Right renal cortex interstitium (tissue), 3 donors: Measurements from ENCODE around the gene IL1RL2. TPM values are rescaled to one million over a fixed set of nuclear protein-coding genes. Genes with fewer than 3 reads are reported as not detected.

Experiments
- DNase-seq, 3 donors: peaks; one replicate each; pipeline ENCODE4 v3.0.0-alpha.2; 2013; ENCODE audit warnings: low read depth in 3 of 3, low spot score in 2 of 3
- polyA plus RNA-seq, 3 donors: library from polyadenylated mRNA; unstranded; fragments of 120-200 nt; gene quantifications; one replicate each; pipeline ENCODE4 v1.2.1, GENCODE V29; 2013; ENCODE audit not compliant: insufficient read length in 3 of 3

IL1RL2 gene
- polyA plus RNA-seq, 3 donors = 0.83 to 1.1 (median 0.96) TPM

- no peak for DNase-seq
These were observed 51.4 kb downstream of the IL1RL2 start for GRCh38 chr2:102238039-102238756.

- DNase-seq = no peak
These were observed 52.0 kb downstream of the IL1RL2 start for GRCh38 chr2:102238778-102239177.

GRCh38 chr2:102239344-102239743 lies 52.5 kb downstream of the IL1RL2 start:
- DNase-seq = no peak

- DNase-seq = peak; percentile 70 to 85 (median 76)
These were observed 54.0 kb downstream of the IL1RL2 start for GRCh38 chr2:102240640-102241370.

GRCh38 chr2:102241616-102242305 lies 54.9 kb downstream of the IL1RL2 start:
- no peak for DNase-seq

GRCh38 chr2:102245266-102246151 lies 58.7 kb downstream of the IL1RL2 start:
- DNase-seq = no peak

- DNase-seq = no peak
These were observed 63.5 kb downstream of the IL1RL2 start for GRCh38 chr2:102250278-102250821.

GRCh38 chr2:102251042-102251848 lies 64.4 kb downstream of the IL1RL2 start:
- peak in 1 of 3 donors; percentile 23 for DNase-seq

- no peak for DNase-seq
These were observed 65.0 kb downstream of the IL1RL2 start for GRCh38 chr2:102251849-102252203.

- DNase-seq = no peak
These were observed 65.4 kb downstream of the IL1RL2 start for GRCh38 chr2:102252236-102252635.

- DNase-seq = no peak
These were observed 66.4 kb downstream of the IL1RL2 start for GRCh38 chr2:102253140-102253752.

- DNase-seq = no peak
These were observed 66.9 kb downstream of the IL1RL2 start for GRCh38 chr2:102253753-102254150.

- no peak for DNase-seq
These were observed 69.5 kb downstream of the IL1RL2 start for GRCh38 chr2:102256276-102256675.

- DNase-seq = no peak
These were observed 70.1 kb downstream of the IL1RL2 start for GRCh38 chr2:102256874-102257462.

GRCh38 chr2:102258025-102258385 lies 71.2 kb downstream of the IL1RL2 start:
- DNase-seq = no peak

- no peak for DNase-seq
These were observed 71.7 kb downstream of the IL1RL2 start for GRCh38 chr2:102258386-102259074.

- no peak for DNase-seq
These were observed 74.8 kb downstream of the IL1RL2 start for GRCh38 chr2:102261467-102262135.
